NCI-H1694 treated with DMSO at 0.1 percent for 48 hours (cell line): ENCODE results near the gene B4GALT1.

ENCODE experiments used
- DNase-seq: peaks from one replicate; lab custom pipeline; 2025; lab: John Stamatoyannopoulos, UW

The B4GALT1 gene

GRCh38 chr9:33139421-33140228 lies 27.5 kb downstream of the B4GALT1 start:
- peak; percentile 10 for DNase-seq

DNA sequence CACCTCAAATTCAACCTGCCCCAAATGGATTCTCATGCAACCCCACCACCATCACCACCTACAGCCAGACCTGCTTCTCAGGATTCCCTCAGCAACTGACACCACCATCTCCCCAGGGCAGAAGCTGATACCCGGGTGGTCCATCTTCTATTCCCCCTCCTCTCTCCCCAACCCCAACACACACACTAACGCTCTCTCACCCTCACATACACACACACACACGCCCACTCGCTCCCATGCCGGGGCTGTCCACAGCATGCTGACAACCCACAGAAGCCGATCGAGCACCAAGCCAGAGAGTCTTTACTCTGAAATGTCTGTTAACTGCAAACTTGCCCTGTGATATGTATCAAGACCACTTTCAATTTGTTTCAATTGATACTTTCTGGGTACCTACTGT lies 28.4 kb downstream of the B4GALT1 start:
- no peak for DNase-seq

DNA sequence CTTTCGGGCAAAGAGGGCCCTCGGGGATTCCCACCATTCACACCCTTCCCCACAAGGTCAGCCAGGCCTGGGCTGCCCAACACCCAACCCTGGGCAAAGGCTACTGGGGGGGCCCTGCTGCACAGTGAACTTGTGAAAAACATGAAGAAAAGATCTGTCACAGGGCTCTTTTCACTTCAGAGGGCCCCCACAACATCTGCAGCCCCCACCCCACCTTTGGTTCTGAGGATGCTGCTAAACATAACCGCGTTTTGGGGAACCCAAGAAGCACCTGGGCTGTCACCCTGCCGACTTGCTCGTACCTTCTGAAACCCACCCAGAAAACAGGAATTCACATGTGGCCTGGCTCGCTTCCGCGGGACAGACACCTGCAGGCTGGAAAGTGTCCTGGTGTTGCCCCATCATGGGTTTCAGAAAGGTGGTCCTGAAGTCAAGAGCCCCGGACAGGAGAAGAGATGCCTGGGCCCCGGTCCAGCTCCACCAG lies 29.3 kb downstream of the B4GALT1 start:
- DNase-seq, result no peak

DNA sequence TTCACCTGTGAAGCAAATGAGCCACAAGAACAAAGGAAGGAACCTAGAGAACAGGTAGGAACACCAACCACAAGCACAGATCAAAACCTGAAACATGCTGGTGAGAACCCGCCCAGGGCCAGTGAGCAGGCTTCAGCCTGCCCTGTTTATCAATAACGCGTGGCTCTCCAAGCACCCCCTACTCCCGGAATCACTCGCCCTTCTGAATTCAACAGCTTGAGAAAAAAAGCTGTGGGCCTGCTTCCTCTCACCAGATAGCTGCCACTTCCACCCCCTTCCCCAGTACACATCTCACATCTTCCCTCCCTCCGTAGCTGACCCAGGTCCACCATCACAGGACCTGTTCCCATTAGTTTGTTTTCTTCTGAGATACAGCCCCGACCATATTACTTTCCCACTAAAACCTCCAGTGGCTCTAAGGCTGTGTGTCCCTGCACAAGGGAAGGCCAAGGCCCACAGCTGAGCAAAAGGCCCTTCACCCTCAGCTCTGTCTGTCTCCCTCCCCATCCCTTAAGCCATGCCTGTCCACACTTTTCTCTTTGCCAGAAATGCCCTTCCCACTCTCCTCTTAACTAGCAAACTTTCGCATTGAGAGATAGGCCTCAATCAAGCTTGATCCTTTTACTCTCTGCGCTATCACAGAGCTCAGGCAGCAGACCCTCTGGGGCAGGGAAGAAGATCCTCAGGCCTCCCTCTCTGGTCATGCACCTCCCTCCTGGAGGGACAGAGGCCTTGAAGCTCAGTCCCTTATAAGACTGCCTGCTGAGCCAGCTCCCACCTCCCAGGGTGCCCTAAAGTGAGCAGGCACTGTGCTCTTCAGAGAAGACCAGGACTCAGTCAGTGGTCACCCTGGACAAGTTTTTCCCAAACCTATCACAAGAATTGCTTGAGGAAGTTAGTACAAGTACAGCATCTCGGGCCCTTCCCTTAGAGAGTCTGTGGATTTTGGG lies 30.1 kb downstream of the B4GALT1 start:
- no peak for DNase-seq

DNA sequence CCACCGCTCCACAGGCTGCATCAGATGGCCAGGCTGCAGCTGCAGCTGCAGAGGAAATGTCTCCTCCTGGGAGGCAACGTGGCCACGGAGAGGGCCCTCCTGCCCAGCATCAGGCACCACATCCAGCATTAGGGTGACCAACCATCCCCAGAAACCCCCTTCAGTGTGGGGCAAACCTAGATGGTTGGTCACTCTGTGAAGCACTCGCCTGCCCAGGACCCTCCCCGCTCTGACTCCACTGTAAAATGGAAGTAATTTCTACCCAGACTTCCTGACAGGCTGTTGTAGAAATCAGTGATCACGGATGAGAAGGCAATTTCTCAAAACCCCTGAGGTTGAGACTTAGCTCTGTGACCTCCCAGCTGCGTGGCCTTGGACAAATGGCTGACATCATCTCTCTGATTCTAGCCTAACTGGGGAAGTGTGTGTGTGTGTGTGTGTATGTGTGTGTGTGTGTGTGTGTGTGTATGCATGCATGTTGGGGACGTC lies 31.6 kb downstream of the B4GALT1 start:
- DNase-seq, result no peak

GRCh38 chr9:33135031-33135461 lies 32.1 kb downstream of the B4GALT1 start:
- no peak for DNase-seq

GRCh38 chr9:33133186-33133585 lies 34.0 kb downstream of the B4GALT1 start:
- DNase-seq, result no peak

DNA sequence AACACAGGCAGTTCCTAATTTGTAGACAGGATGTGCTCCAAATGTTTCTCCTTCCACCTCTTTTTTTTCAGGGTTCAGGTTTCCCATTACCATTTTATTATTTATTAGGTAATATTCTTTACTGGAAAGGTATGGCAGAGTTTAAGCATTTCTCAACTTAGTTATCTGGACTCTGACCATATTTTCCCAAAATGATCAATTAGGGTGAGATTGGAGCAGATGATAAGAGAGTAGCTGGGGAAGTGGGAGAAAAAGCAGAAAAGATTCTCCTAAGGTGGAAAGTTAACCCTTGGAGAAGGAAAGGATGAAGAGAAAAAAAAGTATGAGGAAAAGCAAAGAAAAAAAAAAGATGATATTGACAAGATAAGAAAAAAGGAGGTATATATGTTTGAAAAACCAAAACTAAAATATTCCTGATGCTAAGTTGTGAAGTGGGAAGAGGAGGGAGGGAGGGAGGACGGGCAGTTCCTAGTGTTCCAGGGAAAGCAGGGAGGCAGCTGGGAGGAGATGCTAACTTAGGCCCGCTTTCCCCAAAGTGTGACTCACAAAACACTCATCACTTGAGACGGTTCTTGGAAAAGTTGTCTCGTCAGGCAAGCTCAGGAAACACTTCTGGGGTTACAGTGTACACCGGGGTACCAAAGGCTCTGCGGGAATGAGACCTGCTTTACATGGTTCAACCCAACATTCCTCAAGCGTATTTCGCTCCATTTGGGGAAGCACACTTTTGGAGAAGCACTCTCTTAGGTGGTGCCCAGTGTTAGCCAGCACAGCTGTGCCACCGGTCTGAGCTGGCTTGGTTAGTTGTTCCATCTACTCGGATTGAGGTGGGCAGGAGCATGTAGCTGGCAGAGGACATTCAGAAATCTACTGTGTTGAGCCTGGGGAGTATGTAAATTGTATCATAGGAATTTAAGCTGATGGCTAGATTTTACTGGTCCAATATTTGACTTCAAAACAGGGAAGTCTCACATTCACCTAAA lies 35.1 kb downstream of the B4GALT1 start:
- DNase-seq, result no peak

- no peak for DNase-seq
These were observed 36.0 kb downstream of the B4GALT1 start for GRCh38 chr9:33130961-33131789.

DNA sequence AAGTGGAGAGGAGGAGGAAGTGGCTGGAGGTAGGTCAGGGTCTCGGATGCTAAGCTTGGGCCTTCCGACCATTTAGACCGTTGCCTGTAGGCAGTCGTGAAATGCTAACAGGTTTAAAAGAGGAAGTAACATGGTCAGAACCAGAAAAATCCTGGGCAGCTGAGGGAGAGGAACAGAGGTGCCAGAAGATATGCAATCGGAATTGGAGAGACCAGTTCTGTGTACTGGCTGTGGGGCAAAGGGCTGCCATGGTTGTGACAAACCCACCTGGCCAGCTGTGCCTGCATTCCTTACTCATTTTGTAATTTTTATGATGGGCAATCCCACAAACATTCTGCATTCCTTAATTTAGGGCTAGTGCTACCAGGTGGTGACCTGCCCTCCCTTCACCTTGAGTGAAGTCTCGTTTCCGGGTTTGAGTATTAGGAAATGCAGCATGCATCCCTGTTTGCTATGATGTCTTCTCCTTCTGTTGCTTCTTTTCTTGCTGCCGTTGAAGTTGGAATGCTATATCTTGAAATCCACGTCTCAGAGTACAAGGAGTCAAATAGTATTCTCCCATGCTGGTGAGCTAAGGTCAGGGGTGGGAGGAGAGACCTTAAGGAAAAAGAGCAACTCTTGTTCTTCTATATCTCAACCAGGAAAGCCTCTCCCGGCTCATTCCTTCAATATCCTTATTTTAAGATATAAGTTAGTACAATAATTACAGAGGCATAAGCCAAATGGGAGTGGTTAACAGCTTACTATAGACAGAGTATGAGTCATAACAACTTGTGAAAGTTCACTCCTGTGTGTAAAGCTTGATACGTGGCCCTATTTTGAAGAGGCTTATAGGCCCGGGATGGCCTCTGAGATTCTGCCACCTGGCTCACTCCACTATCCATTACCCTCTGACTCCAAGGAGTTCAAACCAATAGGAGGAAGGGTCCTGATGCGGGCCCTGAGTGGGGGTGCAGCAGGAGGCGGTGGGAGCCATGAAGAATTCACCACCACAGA lies 37.0 kb downstream of the B4GALT1 start:
- no peak for DNase-seq

- no peak for DNase-seq
These were observed 37.8 kb downstream of the B4GALT1 start for GRCh38 chr9:33129251-33129885.

DNA sequence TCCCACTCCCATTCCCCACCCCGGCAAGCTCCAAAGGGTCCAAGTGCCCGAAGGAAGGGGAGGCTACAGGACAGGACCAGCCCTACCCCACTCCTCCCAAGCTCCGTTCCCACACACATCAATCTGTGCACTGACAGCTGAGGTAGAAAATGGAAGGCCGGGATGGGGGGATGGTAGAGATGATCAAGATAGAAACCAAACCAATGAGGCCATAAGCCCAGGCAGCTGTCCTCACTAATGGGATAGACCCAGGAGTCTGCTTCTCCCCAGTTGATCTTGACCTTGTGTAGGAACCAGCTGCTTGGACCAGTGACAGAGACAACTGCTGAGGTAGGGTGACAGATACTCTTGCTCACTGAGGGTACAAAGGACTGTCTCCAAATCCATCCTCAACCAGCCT lies 38.6 kb downstream of the B4GALT1 start:
- DNase-seq, result no peak

DNA sequence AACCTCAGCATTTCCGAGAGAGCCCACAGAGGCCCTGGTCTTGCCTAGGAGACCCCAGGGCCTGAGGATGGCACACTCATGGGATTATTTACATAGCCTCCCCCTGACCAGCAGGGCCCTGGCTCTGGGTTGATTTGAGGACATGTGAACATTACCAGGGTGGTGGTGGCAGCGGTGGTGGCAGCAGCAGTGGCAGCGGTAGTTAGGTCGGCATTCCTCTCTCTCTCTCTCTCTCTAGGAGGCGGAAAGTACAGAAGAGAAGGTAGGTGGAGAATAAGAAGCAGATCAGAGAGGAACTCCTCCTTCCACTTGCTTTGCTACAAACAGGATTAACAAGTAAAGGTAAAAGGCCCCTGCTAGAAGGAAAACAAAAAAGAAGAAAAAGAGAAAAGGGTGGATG lies 39.3 kb downstream of the B4GALT1 start:
- no peak for DNase-seq

DNA sequence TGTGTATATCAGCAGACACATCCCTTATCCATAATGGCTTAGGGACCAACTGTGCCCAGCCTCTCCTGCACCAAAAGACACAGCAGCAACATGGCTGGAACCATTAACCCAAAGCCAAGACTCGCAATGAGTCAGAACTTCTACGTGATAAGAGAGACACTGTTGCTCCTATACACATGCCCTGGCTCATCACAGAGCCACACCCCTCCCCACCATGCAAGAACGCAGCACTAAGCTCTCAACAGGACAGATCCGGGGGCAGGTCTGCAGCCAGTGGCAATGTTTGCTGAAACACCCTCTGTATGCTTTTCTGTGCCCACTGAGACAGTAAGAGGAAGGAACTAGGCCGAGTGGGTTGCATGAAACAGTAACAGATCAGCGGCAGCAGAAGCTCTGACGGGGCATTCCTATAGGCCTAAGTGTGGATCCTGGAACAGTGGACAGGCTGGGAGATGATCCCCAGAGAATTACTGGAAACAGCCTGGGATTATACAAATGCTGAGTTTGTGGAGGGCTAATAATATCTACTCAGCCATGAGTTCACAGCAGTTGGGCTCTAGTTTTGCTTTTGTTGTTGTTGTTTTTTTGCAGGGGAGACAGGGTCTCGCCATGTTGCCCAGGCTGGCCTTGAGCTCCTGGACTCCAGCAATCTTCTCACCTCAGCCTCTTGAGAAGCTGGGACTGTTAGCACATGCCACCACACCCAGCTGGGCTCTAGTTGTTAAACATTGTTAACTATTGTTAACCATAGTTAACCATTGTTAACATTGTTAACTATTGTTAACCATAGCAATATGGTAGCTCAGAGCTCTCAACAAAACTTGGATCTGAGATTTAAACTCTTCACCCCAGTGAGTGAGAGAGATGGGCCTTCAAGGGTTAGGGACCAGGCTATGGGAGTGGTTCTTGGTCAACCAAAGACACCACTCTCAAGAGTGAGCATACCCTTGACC lies 41.0 kb downstream of the B4GALT1 start:
- DNase-seq, result no peak

DNA sequence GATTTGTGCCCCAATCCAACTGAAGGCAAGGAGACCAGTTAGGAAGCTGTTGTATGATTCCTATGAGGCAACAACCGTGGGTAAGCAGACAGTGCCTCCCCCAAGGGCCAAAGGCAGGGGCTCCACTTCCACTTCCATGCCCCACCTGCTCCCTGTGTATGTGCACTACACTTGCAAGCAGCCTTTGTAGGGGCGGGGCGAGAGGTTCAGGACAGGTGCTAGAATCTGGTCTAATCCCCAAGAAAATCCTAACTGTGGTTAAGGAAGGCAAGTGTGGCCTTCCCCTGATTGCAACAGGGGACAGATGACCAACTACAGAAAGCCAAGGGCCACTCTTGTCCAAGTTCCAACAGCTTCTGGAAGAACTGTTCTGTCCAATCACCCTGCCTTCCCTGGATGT lies 41.7 kb downstream of the B4GALT1 start:
- no peak for DNase-seq

DNA sequence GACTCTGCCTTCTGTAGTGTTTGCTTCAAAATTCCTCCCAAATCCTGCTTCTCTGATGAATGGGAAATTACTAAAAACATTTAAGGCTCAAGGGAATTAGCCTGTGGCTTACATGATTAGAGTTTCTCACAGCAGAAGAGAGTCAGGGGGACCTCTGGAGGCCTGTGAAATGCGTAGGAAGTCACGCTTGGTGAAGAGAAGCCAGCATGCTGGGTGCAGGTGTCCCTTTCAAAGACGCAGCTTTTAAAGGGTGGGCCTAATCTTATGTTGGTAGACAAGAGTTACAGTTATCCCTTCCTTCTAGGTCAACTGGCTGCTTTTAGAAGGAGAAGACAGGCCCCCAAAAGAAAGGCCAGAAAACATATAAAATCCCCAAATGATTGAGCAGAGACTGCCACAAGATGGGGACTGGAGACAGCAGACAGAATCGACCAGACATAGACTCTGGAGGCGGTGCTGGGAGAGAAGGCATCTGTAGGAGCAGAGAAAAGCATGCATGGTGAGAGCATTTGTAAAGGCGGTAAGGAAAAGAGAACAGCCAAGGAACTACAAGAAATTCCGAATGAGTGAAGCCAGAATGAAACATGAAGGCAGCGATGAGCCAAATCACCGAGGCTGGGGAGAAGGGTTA lies 42.3 kb downstream of the B4GALT1 start:
- DNase-seq, result no peak

- DNase-seq, result no peak
These were observed 43.1 kb downstream of the B4GALT1 start for GRCh38 chr9:33124046-33124445.
